B cell (primary cell): Measurements from ENCODE around the gene BATF3. TPM values are rescaled to one million over a fixed set of nuclear protein-coding genes. Genes with fewer than 3 reads are reported as not detected.

Experiments
- ATAC-seq: fragments of 200-7000 bp; cut with Tn5 transposase; one replicate; pipeline ENCODE4 v1.10.0; 2021; ENCODE audit warnings: low read depth, mild to moderate bottlenecking, moderate number of reproducible peaks, moderate library complexity
- CTCF ChIA-PET: fragments of 350-600 bp; sonication (Branson Sonifier 250); formaldehyde crosslinking; loops from one replicate; lab custom pipeline; 2021; ENCODE audit warnings: antibody characterized with exemption, inconsistent platforms; lab: Charles Lee
- POLR2A ChIA-PET: fragments of 350-600 bp; sonication (Branson Sonifier 250); formaldehyde crosslinking; loops from one replicate; lab custom pipeline; 2021; ENCODE audit warnings: antibody characterized with exemption; lab: Charles Lee
- DNase-seq: peaks from one replicate; pipeline ENCODE4 v3.0.0; 2013
- H2AFZ ChIP-seq: 2 replicates; pipeline ENCODE4 v1.6.1; 2012; ENCODE audit warnings: mild to moderate bottlenecking, low read depth, low read length; ENCODE audit not compliant: insufficient read depth, poor library complexity, severe bottlenecking
- H3K27ac ChIP-seq, 2 donors: 1 replicate in 1 of 2; 2 replicates in 1 of 2; pipeline ENCODE4 v1.5.1; 2012 to 2013; ENCODE audit warnings: low read length in 2 of 2, mild to moderate bottlenecking in 2 of 2, moderate library complexity in 1 of 2
- H3K27me3 ChIP-seq, 4 experiments: fragments of 200-600 bp in 1 of 4; sonication (generic) in 1 of 4; replicated peaks in 1 of 4; 1 replicate in 2 of 4; 2 replicates in 2 of 4; pipeline versions ENCODE4 v1.6.1 to v1.7.0; 2013 to 2016; ENCODE audit warnings: low read length in 3 of 4, mild to moderate bottlenecking in 2 of 4, mixed read lengths in 1 of 4, moderate library complexity in 1 of 4; ENCODE audit not compliant: insufficient read depth in 4 of 4, control insufficient read depth in 3 of 4; ENCODE audit errors: control extremely low read depth in 1 of 4
- H3K36me3 ChIP-seq, 2 experiments: replicated peaks in 1 of 2; 1 replicate in 1 of 2; 2 replicates in 1 of 2; pipeline versions ENCODE4 v1.6.1 to v1.7.1; 2013; ENCODE audit warnings: low read length in 1 of 2; ENCODE audit not compliant: insufficient read depth in 2 of 2, control insufficient read depth in 1 of 2; ENCODE audit errors: control extremely low read depth in 1 of 2, extremely low read depth in 1 of 2
- H3K4me1 ChIP-seq, 2 donors: fragments of 200-600 bp in 1 of 2; sonication (generic) in 1 of 2; 1 replicate in 1 of 2; 2 replicates in 1 of 2; pipeline versions ENCODE4 v1.5.1 to v1.6.1; 2013 to 2017; ENCODE audit warnings: low read length in 2 of 2; ENCODE audit not compliant: control insufficient read depth in 2 of 2, insufficient read depth in 2 of 2
- H3K4me2 ChIP-seq: replicated peaks from 2 replicates; pipeline ENCODE3; 2012; ENCODE audit warnings: mild to moderate bottlenecking, low read depth, low read length; ENCODE audit not compliant: poor library complexity, severe bottlenecking
- H3K4me3 ChIP-seq, 5 experiments: fragments of 200-600 bp in 1 of 5; sonication (generic) in 1 of 5; 1 replicate in 3 of 5; 2 replicates in 2 of 5; pipeline versions ENCODE4 v1.5.1 to v1.7.0; 2011 to 2016; ENCODE audit warnings: low read length in 4 of 5, mild to moderate bottlenecking in 4 of 5, low read depth in 2 of 5, control low read depth in 1 of 5, moderate library complexity in 1 of 5; ENCODE audit not compliant: insufficient read depth in 1 of 5; ENCODE audit errors: control extremely low read depth in 1 of 5, extremely low read depth in 1 of 5
- H3K79me2 ChIP-seq: fragments of 200-600 bp; sonication (generic); one replicate; pipeline ENCODE4 v1.6.0; 2016; ENCODE audit warnings: low read length; ENCODE audit not compliant: control insufficient read depth, insufficient read depth
- H3K9ac ChIP-seq: fragments of 200-600 bp; sonication (generic); 2 replicates; pipeline ENCODE4 v1.6.1; 2017; ENCODE audit warnings: mild to moderate bottlenecking, low read length, moderate library complexity
- H3K9me3 ChIP-seq, 3 donors: one replicate each; pipeline versions ENCODE4 v1.6.1 to v1.7.1; 2013; ENCODE audit warnings: low read length in 2 of 3; ENCODE audit not compliant: control insufficient read depth in 2 of 3, insufficient read depth in 1 of 3; ENCODE audit errors: control extremely low read depth in 1 of 3
- H4K20me1 ChIP-seq: 2 replicates; pipeline ENCODE4 v1.6.0; 2012; ENCODE audit warnings: mild to moderate bottlenecking, low read length; ENCODE audit not compliant: insufficient read depth, control insufficient read depth, poor library complexity, severe bottlenecking
- H3K27ac Mint-ChIP-seq: one replicate; pipeline ENCODE4 v1.8.0; 2021; ENCODE audit warnings: mixed read lengths
- H3K27me3 Mint-ChIP-seq: one replicate; pipeline ENCODE4 v1.8.0; 2021; ENCODE audit warnings: mixed read lengths
- H3K4me1 Mint-ChIP-seq: one replicate; pipeline ENCODE4 v1.8.0; 2021; ENCODE audit warnings: mixed read lengths
- H3K4me3 Mint-ChIP-seq: one replicate; pipeline ENCODE4 v1.8.0; 2021; ENCODE audit warnings: mixed read lengths
- H3K9me3 Mint-ChIP-seq: one replicate; pipeline ENCODE4 v1.8.0; 2022; ENCODE audit warnings: mixed read lengths; ENCODE audit not compliant: insufficient read depth
- CTCF ChIP-seq: fragments of 200-600 bp; IDR thresholded peaks from one replicate; pipeline ENCODE4 v1.8.0; 2022; ENCODE audit warnings: antibody characterized with exemption, mild to moderate bottlenecking
- EZH2 ChIP-seq: IDR thresholded peaks from 2 replicates; pipeline ENCODE4 v1.6.1; 2012; ENCODE audit warnings: borderline replicate concordance, low read depth, mild to moderate bottlenecking, moderate library complexity, low read length; ENCODE audit not compliant: insufficient read depth, poor library complexity, severe bottlenecking
- WGBS: methylation state at CpG from one replicate; pipeline ENCODE4 v1.1.5; 2013; ENCODE audit warnings: missing lambda C conversion rate; ENCODE audit not compliant: insufficient coverage; 5-methylcytosine and 5-hydroxymethylcytosine counted together
- intact Hi-C: fragments of 100-400 bp; cut with micrococcal nuclease; formaldehyde crosslinking; loops from one replicate; pipeline ENCODE4 v1.10.0; 2022
- polyA plus RNA-seq: library from polyadenylated mRNA; depleted of rRNA; stranded (reverse); fragments of >200 nt; gene quantifications from 2 replicates; pipeline ENCODE4 v1.2.3, GENCODE V29; 2012
- total RNA-seq, 2 donors: library from RNA; stranded (reverse); fragments of 120-200 nt in 1 of 2; gene quantifications; 1 replicate in 1 of 2; 2 replicates in 1 of 2; pipeline versions ENCODE4 v1.2.3 to v1.2.4, GENCODE V29; 2013 to 2022

BATF3 gene
- total and polyA plus RNA-seq, 2 donors (not counting 1 experiment from before 2014, with no cell fraction given): 0.36 to 1.9 TPM

DNA sequence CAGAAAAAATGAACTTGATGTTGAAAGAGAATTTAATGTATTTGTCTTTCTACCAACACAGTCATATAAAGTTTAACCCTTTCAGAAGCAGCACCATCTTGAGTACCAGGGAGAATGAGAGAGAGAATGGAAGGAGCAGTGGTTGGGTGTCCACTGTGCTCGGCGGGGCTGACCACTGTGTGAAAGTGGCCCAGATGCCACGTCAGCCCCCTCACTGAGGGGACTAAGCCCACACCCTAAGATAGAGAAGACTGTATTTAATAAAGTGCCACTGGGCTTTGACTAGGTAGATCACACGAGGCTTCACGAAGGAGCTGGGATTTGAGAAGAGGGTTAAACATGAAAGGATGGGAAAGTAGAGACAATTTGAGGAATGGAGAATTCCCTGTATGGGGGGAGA is 31.2 kb downstream of the BATF3 start:
- DNase-seq: no peak
- ChIA-PET CTCF (interaction anchor here (0.7 to 3.1 kb wide), 11 partner anchors 9 to 326 kb away, joined by 3 to 18 read pairs (median 3); no protein-coding TSS in a partner anchor), POLR2A (no interaction called here)
- Histone ChIP-seq H3K27me3 (peaks cover 0 to 14% (median 0%) of the 10 kb centered on the region in 4 experiments), H3K4me1 (peaks cover 15 to 37% of the 10 kb centered on the region in 2 donors), H3K4me2 (no peak overlapping the region), H3K4me3 (no peak overlapping the region), H2AFZ (no peak overlapping the region), H3K9ac (no peak overlapping the region), H4K20me1 (no peaks in the 10 kb centered on the region), H3K79me2 (no peaks in the 10 kb centered on the region), H3K27ac (no peak overlapping the region), H3K9me3 (no peaks in the 10 kb centered on the region), H3K36me3 (no peaks in the 10 kb centered on the region)
- peaks cover 28% of the 10 kb centered on the region for H3K4me1 Mint-ChIP-seq
- H3K4me3 Mint-ChIP-seq: no peak overlapping the region
- WGBS: 91% methylated on average over 4 of the region's 5 CpGs
- H3K27me3 Mint-ChIP-seq: no peaks in the 10 kb centered on the region
- H3K27ac Mint-ChIP-seq: no peak overlapping the region
- no peak for TF ChIP-seq EZH2
- TF ChIP-seq CTCF: no peak
- intact Hi-C loops: no loop called here
- H3K9me3 Mint-ChIP-seq: no peaks in the 10 kb centered on the region
- ATAC-seq: no peak

- Mint-ChIP-seq H3K4me3 (no peak overlapping the region), H3K4me1 (peaks cover 28% of the 10 kb centered on the region), H3K27ac (no peak overlapping the region), H3K27me3 (no peaks in the 10 kb centered on the region), H3K9me3 (no peaks in the 10 kb centered on the region)
- ChIA-PET POLR2A (no interaction called here), CTCF (interaction anchor here (0.8 to 3.1 kb wide), 12 partner anchors 8 to 329 kb away, joined by 3 to 18 read pairs (median 4); no protein-coding TSS in a partner anchor)
- H3K36me3 ChIP-seq: no peaks in the 10 kb centered on the region
- peaks cover 15 to 37% of the 10 kb centered on the region in 2 donors for H3K4me1 ChIP-seq
- ATAC-seq: no peak
- H4K20me1 ChIP-seq: no peaks in the 10 kb centered on the region
- no peak overlapping the region for H3K4me3 ChIP-seq
- TF ChIP-seq EZH2 (no peak), CTCF (no peak)
- no peak overlapping the region for H3K4me2 ChIP-seq
- H3K27me3 ChIP-seq: peaks cover 0 to 14% (median 0%) of the 10 kb centered on the region in 4 experiments
- H2AFZ ChIP-seq: no peak overlapping the region
- 77% methylated on average over 7 of the region's 9 CpGs for WGBS
- no peak overlapping the region for H3K27ac ChIP-seq
- DNase-seq: peak; percentile 22
- H3K79me2 ChIP-seq: no peaks in the 10 kb centered on the region
- intact Hi-C loops: no loop called here
- H3K9ac ChIP-seq: no peak overlapping the region
- no peaks in the 10 kb centered on the region for H3K9me3 ChIP-seq
These were observed 32.2 kb downstream of the BATF3 start for GRCh38 chr1:212667223-212668139.
